ENCODE results near the gene RCE1.

DNA sequence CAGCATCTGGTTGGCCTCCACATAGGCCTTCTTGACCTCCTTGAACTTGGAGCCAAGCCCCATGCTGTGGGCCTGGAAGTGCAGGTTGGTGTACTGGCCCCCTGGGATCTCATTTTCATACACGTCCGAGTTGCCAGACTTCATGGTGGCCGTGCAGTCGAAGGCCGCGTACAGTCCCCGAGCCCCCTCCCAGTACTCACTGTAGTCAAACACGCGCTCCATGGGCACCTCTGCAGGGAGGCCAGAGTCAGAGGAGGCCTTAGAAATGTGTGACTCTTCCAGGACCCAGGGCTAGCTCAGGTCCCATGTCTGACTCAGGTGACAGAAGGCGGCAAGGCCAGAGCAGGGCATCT, 7.0 kb downstream of the RCE1 start:
- TF ChIP-seq POLR2A (IDR thresholded peaks at IDR 0.05): no peak
- TF ChIP-seq, protein P1, sequence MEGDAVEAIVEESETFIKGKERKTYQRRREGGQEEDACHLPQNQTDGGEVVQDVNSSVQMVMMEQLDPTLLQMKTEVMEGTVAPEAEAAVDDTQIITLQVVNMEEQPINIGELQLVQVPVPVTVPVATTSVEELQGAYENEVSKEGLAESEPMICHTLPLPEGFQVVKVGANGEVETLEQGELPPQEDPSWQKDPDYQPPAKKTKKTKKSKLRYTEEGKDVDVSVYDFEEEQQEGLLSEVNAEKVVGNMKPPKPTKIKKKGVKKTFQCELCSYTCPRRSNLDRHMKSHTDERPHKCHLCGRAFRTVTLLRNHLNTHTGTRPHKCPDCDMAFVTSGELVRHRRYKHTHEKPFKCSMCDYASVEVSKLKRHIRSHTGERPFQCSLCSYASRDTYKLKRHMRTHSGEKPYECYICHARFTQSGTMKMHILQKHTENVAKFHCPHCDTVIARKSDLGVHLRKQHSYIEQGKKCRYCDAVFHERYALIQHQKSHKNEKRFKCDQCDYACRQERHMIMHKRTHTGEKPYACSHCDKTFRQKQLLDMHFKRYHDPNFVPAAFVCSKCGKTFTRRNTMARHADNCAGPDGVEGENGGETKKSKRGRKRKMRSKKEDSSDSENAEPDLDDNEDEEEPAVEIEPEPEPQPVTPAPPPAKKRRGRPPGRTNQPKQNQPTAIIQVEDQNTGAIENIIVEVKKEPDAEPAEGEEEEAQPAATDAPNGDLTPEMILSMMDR (IDR thresholded peaks at IDR 0.05 in 4 of 5, conservative IDR thresholded peaks at IDR 0.05 in 1 of 5): no peak
